GM19239 (cell line): ENCODE measurements around the gene SQSTM1.

Experiments
- DNase-seq: peaks from one replicate; pipeline ENCODE4 v3.0.0; 2011; ENCODE audit warnings: low spot score; ENCODE audit not compliant: insufficient read length
- FAIRE-seq: peaks from 2 replicates; lab custom pipeline; 2011; peaks lifted over from hg19 to GRCh38; lab: Jason Lieb, UNC

SQSTM1 gene

DNA sequence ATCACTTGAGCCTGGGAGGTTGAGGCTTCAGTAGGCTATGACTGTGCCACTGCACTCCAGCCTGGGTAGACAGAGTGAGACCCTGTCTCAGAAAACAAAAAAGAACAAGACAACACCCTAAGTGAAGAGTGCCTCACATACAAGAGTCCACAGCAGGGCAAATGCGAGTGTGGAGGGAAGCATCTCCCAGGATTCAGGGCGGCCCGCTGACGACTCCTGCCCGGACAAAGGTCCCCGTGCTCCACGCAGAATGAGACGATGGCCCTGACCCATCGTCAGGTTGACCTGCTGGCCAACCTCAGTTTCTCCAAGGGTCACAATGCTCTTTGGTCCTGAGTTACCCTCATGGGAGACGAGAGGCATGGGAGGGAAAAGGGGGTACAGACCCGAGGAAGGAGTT, 19.6 kb downstream of the SQSTM1 start:
- no peak for FAIRE-seq
- no peak for DNase-seq

DNA sequence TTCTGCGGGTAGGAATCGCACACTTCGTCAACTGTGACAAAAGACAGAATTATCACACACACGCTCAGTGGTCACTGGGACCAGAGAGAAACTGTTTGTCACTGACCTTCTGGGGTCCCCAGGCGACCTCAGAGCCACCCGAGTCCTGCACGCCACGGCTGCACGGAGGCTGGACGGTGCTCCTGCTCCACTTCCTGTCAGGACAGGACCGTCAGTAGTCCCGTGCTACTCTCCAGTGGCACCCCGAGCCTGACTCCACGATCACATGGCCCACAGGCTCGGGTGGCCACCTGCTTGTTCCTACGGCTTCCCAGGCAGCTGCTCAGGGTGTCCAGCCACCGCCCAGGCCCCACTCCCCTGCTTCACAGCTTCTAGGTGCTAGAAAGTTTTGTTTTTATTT, 20.1 kb downstream of the SQSTM1 start:
- no peak for DNase-seq
- no peak for FAIRE-seq

DNA sequence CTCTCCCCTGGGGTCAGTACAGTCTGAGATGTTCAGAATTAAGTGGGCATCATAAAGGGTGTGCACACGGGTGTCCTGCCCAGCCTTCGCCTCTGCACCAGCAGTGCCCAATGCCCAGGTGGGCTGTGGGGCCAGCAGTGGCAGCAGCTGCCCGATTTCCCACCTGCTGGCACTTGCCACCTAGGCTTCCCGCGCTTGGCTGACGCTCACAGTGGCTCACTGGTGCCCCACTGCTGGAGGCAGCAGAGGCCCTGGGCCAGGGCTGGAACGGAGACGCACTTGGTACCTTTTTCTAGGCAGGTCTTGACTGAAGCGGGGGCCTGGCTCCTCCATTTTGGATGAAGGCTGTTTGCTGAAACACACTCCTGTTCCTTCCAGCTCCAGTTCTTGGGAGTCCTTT, 20.9 kb downstream of the SQSTM1 start:
- DNase-seq, result no peak
- FAIRE-seq, result no peak

DNA sequence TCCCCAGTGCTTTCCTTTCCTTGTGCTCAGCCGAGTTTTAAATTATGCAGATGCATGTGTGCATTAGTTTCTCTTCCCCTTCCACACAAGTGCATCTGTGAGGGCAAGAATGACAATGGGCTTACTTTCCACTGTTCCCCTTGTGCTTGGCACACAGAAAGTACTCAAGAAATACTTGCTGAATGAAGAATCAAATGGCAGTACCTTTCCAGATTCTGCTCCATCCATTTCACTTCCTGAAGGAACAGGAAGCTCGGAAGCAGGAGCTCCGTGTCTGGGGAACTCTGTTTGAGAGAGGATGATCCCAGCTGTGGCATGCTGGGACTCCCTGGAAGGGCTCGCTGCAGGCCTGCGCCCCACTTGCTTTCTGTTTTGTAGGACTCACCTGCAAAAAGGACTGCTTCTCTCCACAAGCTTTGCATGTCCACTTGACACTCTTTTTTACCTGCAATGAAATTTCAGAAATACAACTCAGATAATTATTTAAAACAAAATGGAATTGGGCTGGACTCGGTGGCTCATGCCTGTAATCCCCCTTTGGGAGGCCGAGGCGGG, 32.4 kb downstream of the SQSTM1 start:
- FAIRE-seq (peak; percentile 71), DNase-seq (no peak)

DNA sequence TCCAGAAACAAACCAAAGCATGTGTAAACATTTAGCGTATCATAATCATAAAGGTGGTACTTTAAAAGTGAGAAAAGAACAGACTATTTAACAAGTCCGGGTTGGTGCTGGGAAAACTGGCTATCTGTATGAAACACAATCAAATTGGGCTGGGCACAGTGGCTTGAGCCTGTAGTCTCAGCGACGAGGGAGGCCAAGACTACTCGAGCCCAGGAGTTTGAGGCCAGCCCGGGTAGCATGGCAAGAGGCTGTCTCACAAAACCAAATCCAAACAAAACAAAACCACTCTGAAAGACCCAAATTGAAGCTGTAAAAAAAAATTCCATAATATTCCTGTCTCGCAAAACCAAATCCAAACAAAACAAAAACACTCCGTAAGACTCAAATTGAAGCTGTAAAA, 33.7 kb downstream of the SQSTM1 start:
- FAIRE-seq (no peak), DNase-seq (no peak)

DNA sequence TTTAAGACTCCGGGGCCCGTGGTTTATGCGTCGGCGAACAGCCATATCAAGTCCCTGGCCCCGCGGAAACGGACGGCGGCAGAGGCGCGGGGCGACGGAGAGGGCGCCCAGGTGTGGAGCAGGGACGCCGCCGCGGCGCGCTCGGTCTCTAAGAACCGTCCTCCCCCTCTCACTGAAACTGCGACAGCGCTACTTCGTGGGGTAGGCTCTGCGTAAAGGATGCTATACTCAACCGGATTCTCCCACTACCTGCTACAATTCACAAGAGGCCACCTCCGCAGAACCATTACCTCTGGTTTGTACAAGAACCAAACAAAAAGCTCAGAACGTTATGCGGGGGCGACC, 37.5 kb downstream of the SQSTM1 start:
- DNase-seq (no peak), FAIRE-seq (no peak)

DNA sequence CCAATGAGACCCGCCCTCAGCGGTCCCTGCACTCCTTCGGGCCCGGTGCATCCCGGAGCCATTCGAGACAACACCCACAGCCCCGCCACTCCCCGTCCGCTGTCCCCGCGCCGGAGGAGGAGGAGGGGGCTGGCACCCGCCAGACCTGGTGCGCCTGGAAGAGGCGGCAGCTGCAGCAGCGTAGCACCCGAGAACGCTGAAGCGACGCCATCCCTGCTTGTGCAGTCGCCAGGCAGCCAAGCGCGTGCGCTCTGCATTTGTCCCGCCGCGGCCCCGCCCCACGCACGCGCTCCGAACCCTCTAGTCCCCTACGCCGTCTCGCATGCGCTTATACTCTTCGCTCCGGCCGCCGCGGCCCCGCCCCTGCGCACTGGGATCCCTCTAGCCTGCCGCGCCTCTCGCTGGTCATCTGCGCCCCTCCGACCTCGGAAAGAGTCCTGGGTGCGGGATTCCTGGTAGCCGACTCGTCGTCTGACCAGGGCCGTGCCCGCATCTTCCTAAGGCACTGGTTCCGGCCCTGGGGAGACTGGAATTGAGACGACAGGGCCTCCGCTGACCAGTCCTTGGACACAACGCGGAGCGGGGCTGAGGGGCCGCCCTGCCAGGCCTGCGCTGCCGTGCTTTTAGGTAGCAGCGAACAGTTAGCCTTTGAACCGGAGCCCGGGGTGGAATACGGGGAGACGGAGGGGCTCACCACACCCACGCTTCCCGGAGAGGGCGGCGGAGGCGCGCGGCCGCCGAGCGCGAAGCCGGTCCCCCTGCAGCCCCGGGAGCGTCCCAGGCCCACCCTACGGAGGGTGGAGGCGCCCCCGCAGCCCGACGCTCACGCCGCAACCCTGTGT, 38.1 kb downstream of the SQSTM1 start, which contains the start of gene MRNIP:
TSS of gene MRNIP (minus strand) at position 232 of the 842 bp plus-strand sequence. CDS start at position 211, 21 bp downstream.
- DNase-seq (peak; percentile 94), FAIRE-seq (peak; percentile 89)

DNA sequence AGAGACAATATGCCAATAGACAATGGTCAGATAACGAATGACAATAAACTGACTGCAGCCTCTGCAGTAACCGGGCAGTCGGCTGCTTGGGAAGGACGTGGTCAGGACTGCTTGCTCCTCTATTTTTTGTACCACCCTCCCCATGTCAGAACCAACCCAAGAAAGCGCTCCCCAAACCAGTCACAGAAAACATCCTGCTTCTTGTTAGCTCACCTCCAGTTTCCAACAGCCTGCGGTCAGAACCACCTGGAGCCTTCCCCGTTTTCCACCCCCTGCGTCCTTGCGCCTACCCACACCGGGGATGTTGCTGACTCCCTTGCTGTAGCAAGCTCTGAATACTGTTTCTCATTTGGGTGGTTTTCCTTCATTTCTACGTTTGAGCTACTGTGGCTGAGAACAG, 39.6 kb downstream of the SQSTM1 start:
- FAIRE-seq (no peak), DNase-seq (no peak)

DNA sequence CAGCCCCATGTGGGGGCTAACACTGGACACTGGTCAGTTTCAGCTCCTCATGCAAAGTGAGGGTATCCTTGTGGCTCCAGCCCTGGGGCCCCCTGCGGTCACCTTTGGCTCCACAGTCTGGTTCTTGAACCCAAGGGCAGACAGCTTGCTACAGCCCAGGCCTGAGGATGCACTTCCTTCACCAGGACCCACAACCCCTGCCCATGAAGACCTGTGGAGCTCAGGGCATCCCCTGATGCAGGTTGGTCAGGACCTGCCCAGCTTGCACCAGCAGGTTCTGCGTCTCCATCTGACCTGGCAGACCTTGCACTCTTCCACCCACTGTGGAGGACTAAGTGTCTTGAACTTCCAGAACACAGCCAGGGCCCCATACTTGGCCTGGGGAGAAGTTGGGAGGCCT, 41.6 kb downstream of the SQSTM1 start:
- FAIRE-seq, result no peak

DNA sequence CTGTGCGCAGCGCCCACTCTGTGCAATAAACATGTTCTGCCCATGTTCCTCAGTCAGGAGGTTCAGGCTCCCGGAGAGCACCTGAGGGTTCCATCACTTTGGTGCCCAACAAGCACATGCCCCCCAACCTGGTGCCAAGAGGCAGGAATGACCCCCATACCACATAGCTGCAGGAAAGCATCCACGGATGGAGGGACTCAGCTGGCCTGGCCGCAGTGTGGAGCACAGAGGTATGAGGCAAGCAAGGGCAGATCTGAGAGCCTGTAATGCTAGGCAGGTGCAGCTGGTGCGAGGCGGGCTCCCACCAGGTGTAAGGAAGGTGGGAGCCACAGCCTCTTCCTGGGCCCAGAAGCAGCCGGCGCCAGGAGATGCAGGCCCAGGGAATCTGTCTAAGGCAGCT, 42.2 kb downstream of the SQSTM1 start:
- DNase-seq (no peak), FAIRE-seq (no peak)

More for the DNA sequence above, 41.6 kb downstream of the SQSTM1 start:
- DNase-seq, result no peak

DNA sequence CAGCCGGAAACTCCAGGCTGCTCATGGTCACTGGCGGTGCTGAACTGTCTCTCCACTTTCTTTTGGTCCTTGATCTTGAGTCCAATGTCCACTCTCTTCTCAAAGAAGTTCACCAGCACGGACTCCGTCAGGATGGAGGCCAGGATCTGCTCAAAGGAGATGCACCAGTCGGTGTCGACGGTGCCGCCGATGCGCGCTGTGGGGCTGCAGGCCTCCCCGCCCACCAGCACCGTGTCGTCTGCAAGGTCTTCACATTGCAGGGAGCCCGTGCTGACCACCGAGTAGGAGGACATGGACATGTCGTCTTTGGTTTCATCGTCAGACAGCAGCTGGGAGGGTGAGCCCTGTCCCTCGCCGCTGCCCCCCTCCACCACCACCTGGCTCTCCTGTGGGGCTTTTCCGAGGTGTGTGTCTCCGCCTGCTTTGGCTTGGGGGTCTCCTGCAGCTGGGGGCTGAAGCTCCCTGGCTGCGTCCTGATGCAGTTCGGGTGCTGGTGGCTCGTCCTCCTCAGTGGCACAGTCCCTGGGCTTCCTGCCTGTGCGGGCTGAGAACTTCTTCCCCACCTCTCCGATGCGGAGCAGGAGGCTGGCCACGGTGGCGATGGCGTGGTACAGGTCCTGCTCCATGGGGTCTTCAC, 42.9 kb downstream of the SQSTM1 start:
- DNase-seq, result no peak
- no peak for FAIRE-seq

DNA sequence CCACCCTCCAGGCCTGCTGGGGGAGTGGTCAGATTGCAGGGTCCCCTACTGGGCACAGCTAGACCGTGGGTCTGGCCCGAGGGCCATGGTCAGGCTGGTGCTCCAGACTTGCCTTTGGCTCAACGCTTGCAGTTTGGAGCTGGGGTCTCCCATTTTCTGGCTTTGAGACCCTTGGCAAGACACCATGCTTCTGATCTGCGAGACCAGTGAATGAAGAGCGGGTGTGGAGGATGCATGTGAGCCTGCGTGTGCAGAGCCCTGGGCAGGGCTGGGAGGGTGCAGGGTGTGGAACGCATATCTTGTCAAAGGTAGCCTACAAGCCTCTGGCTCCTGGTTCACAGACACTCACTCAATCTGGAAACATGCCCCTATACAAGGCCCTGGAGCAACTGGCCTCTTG, 44.0 kb downstream of the SQSTM1 start:
- DNase-seq (no peak), FAIRE-seq (no peak)

DNA sequence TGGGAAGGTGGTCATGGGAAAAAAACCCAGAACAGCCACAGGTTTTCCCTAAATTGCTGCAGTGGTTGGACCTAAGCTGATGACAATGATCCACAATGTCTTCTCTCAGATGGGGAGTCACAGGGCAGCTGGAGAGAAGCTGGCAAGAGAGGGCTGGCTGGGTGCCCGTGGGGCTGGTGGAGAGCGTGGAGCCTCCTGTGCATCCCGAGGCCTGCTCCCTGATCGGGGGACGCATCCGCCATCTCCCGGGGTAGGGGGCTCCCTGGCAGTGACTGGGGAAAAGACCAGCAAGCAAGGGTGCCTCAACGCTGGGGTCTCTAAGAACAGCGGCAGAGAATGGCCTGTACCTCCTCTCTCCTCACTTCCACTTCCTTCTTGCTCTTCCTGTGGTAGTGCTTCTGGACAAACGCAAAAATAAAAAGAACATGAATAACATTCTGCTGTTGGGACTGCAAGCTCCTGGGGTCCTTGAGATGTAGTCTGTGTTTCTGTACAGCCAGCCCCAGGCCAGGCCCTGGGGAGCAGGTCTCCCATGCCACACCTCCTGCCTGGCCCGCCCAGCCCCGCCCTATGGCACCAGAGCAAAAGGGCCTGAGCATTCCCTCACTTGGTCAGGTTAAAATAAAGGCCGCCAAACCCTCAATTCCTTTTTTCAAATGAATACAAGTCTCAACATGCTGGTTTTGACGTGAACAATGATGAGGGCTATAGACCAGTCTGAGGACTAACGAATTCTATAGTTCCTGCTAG, 45.0 kb downstream of the SQSTM1 start:
- DNase-seq (no peak), FAIRE-seq (no peak)

DNA sequence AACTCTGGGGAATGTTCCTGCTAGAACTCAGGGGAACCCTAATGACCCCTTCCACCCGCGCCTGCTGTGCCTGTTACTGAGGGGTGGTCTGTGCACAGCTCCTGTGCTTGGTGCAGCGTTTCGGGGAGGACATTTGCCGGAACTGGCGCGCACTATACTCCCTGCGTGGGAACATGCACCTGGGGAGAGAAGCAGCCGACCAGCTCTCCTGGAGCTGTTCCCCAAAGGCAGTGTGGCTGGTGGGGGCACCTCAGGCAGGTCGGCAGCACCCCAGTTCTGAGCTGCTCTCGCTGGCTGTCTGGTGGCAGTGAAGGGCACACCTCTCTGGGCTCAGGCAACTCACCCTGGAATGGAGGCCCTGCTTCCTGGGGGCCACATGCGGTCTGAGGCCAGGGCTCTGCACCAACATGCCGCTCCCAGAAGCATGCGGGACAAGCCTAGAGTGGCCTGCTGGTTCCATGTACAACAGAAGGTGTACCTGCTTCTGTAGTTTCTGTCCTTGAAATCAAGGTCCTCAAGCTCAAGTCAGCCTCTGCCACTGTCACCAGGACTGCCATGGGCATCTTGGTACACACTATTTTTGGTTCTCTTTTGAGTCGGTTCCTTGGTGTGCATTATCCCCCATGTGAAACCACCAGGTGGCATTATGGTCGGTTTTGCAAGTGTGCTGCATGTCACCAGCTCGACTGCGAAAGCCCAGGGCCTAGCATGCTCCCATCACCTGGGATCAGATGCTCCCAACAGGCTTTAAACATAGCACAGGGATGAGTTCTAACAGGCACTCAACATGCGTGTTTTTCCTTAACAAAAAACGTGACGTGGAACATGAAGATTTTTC, 45.8 kb downstream of the SQSTM1 start:
- DNase-seq (peak; percentile 55), FAIRE-seq (peak; percentile 59)

DNA sequence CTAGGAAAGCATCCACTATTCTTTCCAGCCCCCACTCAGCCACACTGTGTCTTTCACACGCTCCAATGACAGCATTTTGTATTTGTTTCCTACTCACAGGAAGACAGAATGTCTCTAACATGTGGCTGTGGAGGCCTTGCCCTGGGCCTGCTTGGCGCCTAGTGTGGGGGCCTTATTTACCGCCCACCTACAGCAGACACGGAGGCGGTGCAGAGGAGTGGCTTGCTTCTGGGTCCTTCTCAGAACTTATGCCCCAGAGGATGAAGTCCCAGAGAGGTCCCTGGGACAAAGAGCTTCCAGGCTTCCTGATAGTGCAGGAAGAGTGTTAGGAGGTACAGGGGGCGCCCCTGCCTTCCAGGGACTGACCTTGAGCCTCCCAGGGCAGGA, 46.4 kb downstream of the SQSTM1 start:
- DNase-seq (no peak), FAIRE-seq (no peak)

DNA sequence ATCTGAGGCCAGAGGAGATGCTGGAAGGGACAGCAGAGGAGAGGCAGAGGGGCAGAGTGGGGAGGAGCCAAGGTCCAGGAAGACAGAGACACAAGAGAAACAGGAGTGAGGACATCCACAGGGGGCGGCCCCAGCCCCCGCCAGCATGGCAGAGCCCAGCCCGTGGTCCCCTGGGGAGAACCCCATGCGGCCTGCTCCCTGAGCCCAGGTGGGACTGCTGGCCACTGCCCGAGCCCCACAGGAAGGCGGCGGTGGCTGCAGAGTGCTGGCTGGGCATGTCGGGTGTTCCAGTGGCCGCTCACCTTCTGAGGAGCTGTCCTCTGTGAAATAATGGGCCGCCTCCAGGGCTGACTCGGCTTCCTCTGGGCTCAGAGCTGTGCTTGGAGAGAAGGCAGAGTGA, 46.8 kb downstream of the SQSTM1 start:
- FAIRE-seq (no peak), DNase-seq (no peak)

DNA sequence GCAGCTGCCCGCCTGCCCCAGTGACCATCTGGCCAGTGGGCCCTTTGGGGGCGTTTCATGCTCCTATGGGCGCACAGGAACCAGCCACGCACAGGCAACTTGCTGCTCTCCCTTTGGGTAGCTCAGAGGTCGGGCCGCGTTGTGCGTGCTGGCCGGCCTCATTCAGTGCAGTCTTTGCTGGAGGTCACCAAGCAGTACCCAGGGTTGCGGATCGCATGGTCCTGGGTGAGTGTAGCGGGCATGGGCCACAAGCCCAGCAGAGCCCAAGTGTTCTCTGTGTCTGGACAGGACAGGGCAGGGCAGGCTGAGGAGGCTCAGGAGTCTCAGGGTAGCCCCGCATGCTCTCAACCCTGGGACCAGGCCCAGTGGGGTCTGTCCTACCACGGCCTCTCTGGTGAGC, 47.8 kb downstream of the SQSTM1 start:
- DNase-seq, result no peak
- no peak for FAIRE-seq

DNA sequence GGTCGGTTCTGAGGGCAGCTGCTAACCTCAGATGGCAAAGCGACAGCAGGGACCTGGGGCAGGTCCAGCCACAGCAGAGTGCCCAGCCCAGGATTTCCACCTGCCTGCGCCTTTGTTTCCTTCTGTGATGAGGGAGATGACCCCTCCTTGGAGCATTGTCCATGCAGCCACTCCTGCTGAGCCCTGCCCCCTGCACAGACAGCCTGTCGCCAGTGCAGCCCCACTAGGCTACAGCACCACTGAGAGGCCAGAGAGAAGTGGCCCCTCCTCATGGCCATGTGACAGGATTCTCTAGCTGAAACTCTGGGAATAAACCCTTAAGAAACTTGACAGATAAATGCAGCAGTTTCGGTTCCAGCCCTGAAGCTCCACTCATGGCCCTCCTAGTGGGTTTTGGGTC, 48.4 kb downstream of the SQSTM1 start:
- no peak for FAIRE-seq

DNA sequence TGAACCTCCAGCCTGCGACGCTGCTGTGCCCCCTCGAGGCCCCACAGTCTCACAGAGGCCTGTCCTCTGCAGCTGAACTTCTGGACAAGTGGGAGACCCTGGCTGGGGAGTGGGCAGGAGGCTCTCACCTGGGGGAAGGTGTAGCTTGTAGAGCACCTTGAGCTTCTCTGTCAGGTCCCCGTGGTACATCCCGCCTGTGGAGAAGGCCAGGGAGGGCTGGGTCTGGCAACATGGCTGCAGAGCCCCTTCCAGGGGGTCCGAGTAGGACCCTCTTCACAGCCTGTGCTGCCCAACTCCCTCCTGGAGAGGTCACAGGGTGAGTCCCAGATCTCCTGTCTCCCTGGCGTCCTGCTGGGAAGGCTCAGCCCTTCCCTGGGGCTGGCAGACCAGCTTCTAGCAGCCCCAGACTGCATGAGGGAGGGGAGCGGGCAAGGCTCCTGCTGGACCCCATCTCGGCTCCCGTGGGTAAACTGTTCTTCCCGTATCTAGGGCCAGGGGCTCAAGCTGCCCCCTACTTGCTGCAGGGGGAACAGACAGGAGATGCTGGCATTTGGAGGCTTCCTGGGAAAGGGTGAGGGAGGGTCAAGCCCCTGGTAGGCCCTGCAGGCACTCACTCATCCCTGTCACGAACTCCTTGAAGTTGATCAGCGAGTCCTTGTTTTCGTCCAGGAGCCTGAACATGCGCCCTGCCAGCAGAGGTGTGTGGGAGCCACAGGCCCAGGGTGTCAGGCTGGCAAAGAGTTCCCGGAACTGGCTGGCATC, 49.1 kb downstream of the SQSTM1 start:
- no peak for DNase-seq
- FAIRE-seq, result no peak

More for the DNA sequence above, 48.4 kb downstream of the SQSTM1 start:
- DNase-seq, result no peak
